CD4-positive, alpha-beta T cell treated with Interleukin-4 for 1 hour (primary cell): Measurements from ENCODE around the gene SPHK1.

Experiments
- DNase-seq, 2 donors: peaks; one replicate each; pipeline ENCODE4 v3.0.0-alpha.2; 2020 to 2022

Gene SPHK1

GRCh38 chr17:76434870-76435269 lies 50.5 kb downstream of the SPHK1 start:
- no peak for DNase-seq

- no peak for DNase-seq
Measured at GRCh38 chr17:76435751-76436150, 51.3 kb downstream of the SPHK1 start.
